ENCODE results near the gene LYPD6. TPM values are rescaled to one million over a fixed set of nuclear protein-coding genes. Genes with fewer than 3 reads are reported as not detected.

LYPD6 gene
- total RNA-seq, 1 donor from 2014 or later = 9.4 TPM

DNA sequence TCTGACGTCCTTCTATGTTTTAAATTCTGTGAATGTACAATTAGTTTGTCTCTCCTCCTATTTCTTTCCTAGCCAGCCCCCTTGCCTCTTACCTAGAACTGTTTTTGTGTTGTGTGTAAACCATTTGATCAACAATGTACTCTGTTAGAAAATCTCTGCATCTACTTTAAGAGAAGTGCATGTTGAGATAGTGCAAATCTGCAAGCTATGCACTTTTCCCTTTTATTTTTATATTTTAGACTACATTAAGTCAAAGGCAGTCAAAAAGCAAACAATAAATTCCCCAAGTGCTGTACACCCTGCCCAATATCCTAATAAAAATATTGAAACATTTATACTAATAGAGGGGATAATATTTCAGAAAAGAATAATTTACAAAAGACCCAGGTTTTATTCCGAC is 13.7 kb downstream of the LYPD6 start:
- DNase-seq (ENCODE audit: low spot score in 2 of 2) (no peak), FAIRE-seq (no peak)

GRCh38 chr2:149346272-149346671 is 15.9 kb downstream of the LYPD6 start:
- no peak for DNase-seq (ENCODE audit: low spot score in 2 of 2)
- FAIRE-seq = no peak

DNA sequence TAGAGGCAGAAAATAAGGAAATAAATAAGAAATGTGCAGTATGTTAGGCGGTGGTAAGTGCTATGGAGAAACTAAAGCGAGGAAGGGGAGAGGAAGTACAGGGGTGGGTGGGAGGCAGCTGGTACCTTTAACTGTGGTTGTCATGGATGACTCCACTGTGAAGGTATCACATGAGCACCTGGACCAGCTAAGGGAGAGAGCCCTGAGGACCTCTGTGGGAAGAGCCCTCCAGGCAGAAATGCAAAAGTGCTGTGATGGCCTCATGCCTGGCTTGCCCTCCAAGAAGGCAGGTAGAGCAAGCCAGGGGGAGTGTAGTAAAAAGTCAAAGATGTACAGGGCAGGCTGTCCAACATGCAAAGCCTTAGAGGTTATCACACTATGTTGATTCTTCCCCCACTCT is 17.9 kb downstream of the LYPD6 start:
- DNase-seq (ENCODE audit: low spot score in 2 of 2) (no peak), FAIRE-seq (no peak)

- FAIRE-seq (no peak), DNase-seq (ENCODE audit: low spot score in 2 of 2) (no peak)
These were observed 23.0 kb downstream of the LYPD6 start for GRCh38 chr2:149353421-149353820.

- DNase-seq (ENCODE audit: low spot score in 2 of 2) (no peak), FAIRE-seq (no peak)
These were observed 25.5 kb downstream of the LYPD6 start for GRCh38 chr2:149355716-149356422.

GRCh38 chr2:149357058-149357457 is 26.7 kb downstream of the LYPD6 start:
- FAIRE-seq (no peak), DNase-seq (ENCODE audit: low spot score in 2 of 2) (no peak)

GRCh38 chr2:149360106-149360505 is 29.7 kb downstream of the LYPD6 start:
- FAIRE-seq = no peak
- no peak for DNase-seq (ENCODE audit: low spot score in 2 of 2)

DNA sequence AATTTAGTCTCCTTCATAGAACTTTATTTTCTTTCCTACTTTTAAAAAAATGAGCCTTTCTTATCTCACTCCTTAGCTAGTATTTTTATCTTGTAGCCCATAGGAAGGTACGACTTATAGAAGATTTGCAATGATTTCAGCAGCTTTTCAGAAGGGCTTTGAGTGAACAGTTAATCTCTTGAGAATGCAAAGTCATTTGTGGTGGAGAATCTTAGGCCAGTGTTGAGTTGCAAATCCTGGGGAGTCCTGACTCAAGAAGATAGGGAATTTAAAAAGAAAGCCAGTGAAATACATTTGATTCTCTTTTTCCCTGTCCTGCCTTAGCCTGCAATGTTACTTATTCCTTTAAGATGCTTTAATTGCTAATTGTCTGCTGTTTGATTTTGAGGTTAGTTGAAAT is 33.6 kb downstream of the LYPD6 start:
- no peak for FAIRE-seq
- no peak for DNase-seq (ENCODE audit: low spot score in 2 of 2)

- no peak for FAIRE-seq
- DNase-seq (ENCODE audit: low spot score in 2 of 2) = no peak
These were observed 34.5 kb downstream of the LYPD6 start for GRCh38 chr2:149364839-149365238.

GRCh38 chr2:149365931-149366583 is 35.7 kb downstream of the LYPD6 start:
- FAIRE-seq = no peak
- DNase-seq (ENCODE audit: low spot score in 2 of 2) = no peak

DNA sequence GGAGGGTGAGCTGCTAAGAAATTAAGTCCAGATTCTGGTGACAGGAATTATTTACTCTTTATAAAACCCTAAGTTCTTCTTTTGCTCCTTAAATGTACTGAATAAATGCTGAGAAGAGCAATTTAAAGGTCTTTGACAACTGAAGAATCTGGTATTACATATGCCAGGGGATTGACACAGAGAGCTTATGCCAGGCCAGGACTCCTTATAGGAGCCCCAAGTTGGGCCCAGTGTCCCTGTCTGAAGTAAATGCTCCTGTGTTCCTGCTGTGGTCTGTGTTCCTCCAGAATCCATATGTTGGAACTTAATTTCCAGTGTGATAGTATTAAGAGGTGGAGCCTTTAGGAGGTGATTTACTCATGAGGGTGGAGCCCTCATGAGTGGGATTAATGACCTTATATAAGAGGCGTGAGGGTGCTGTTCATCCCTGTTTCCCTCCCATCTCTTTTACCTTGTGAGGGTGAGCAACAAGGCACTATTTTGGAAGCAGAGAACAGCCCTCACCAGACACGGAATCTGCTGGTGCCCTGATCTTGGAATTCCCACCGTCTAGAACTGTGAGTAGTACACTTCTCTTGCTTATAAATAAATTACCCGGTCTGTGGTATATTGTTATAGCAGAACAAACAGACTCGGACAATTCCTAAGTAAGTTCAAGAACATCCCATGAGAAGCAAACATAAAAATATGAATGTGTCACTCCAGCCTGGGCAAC is 39.8 kb downstream of the LYPD6 start:
- no peak for FAIRE-seq
- no peak for DNase-seq (ENCODE audit: low spot score in 2 of 2)

DNA sequence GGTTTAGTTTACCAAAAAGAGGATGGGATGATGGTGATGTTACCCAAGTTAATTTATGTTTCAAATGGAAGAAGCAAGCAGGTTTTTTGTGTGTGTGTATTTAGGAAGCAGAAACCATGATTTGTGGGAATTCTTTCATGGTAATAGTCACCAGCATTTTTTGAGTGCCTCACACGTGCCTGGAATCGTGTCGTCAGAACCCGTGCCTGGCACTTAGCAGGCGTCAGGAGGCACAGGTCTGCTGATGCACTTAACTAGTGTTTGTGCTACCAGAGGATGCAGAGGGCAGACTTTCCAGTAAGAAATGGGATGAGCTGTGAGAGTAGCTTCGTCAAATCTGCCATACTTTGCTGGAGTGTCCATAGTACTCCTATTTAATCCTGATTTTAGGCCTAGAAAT is 41.1 kb downstream of the LYPD6 start:
- DNase-seq (ENCODE audit: low spot score in 2 of 2) = no peak
- FAIRE-seq = no peak

DNA sequence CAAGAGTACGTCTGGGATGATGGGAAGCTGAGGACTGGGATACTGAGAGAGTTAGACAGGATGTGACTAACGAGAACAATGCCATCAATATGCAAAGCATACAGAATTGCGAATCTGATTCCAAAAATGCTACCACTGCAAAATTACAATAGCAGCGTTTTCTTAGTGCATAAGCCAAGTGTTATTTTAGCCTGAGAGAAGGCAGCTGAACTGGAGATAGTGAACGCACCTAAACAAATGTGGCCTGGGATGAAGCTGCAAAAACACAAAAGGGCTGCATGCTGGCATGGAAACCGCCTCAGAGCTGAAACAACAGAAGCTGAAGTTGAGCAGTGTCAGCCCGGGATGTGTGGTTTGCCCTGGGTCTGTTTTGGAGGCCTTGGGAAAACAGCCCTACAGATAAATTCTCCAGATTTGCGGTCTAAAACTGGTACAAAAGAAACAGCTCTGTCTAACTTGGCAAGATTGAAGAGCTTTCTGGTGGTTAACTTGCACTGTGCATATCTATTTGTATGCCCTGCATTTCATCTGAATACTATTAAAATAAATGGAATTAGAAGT is 45.5 kb downstream of the LYPD6 start:
- DNase-seq (ENCODE audit: low spot score in 2 of 2) = no peak
- FAIRE-seq = no peak

- FAIRE-seq (no peak), DNase-seq (ENCODE audit: low spot score in 2 of 2) (no peak)
These were observed 49.8 kb downstream of the LYPD6 start for GRCh38 chr2:149380205-149380604.

GRCh38 chr2:149383340-149383739 is 53.0 kb downstream of the LYPD6 start:
- DNase-seq (ENCODE audit: low spot score in 2 of 2) (no peak), FAIRE-seq (no peak)

GRCh38 chr2:149385350-149385749 is 55.0 kb downstream of the LYPD6 start:
- FAIRE-seq = no peak
- DNase-seq (ENCODE audit: low spot score in 2 of 2) = no peak

- FAIRE-seq = no peak
These were observed 57.0 kb downstream of the LYPD6 start for GRCh38 chr2:149387411-149387810.

DNA sequence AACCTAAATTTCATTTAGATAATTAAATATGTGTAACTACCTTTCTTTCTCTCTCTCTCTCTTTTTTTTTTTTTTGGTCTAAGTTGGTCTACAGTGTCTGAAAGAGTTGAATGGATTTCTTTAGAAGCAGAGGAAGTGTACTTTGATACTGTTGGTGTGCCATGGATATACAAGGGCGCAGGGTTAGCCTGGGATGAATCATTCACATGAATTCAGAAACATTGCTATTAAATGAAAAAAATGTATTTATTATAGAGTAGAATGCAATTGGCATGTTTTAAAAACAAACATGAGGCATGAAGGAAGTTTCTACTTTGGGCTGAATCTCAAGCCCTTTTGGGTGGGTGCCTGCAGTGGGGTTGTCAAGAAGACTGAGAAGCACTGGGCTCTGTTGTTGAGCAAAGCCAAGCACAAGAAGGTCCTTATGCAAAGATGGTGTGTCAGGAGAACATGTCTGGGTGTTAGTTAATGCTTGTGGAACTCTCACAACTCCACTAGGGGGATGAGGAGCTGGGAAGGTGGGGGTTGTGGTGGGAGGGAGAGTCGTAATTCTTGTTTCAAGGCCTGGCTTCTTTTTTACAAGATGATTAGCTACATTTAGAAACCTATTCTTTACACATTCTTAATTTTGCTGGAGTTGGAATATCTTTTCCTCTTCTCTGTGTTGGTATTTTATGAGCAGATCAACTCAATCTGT is 57.9 kb downstream of the LYPD6 start:
- DNase-seq (ENCODE audit: low spot score in 2 of 2) = no peak
- FAIRE-seq = no peak

More at GRCh38 chr2:149387411-149387810, 57.0 kb downstream of the LYPD6 start:
- no peak for DNase-seq (ENCODE audit: low spot score in 2 of 2)

DNA sequence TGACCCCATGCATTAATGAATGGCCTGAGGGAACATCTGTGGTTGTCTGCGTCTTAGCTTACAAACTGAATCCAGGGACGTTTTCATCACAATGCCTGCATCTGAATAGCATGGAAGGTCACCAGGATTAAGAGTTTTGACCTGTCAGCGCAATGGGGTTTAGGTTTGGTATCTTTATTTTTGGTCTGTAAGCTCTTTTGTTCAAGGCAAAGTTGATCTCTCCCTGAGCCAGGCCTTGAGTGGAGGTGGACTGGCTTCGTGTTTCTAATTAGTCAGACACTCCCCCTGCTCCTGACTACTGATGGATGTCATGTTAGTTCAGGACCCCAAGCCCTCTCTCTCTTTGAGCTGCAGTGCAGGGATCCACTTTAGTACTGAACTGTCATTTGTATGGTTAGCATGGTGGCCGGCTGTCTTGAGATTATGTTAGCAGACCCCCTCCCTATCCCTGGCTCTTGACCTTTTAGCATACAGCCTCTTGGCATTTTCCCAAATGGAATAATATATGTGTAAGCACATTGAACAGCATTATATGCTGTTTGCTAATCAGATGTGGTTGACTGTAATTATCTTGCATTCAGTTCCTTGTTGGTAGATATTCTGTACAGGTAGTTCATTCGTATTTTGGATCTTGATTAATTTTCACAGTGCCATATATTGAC is 59.2 kb downstream of the LYPD6 start:
- FAIRE-seq (no peak), DNase-seq (ENCODE audit: low spot score in 2 of 2) (no peak)

- FAIRE-seq (no peak), DNase-seq (ENCODE audit: low spot score in 2 of 2) (no peak)
These were observed 63.2 kb downstream of the LYPD6 start for GRCh38 chr2:149393614-149394013.

All from frontal cortex (tissue), 4 donors.